HEK293T (cell line): Measurements from ENCODE around the gene URGCP.

Experiments
- BHLHE40 ChIP-seq: fragments of 450-650 bp; IDR thresholded peaks from 2 replicates; pipeline ENCODE4 v1.6.1; 2016; ENCODE audit warnings: mild to moderate bottlenecking, moderate library complexity, borderline replicate concordance
- CTBP1 ChIP-seq: fragments of 450-650 bp; IDR thresholded peaks from 2 replicates; pipeline ENCODE4 v1.6.1; 2016; ENCODE audit warnings: borderline replicate concordance
- ELF4 ChIP-seq: fragments of 450-650 bp; IDR thresholded peaks from 2 replicates; pipeline ENCODE4 v1.6.1; 2017; ENCODE audit warnings: antibody characterized with exemption
- FOXA1 ChIP-seq: fragments of 450-650 bp; IDR thresholded peaks from 2 replicates; pipeline ENCODE4 v1.6.1; 2016; ENCODE audit warnings: mild to moderate bottlenecking
- FOXK2 ChIP-seq: fragments of 450-650 bp; IDR thresholded peaks from 2 replicates; pipeline ENCODE4 v1.6.1; 2016; ENCODE audit warnings: mild to moderate bottlenecking
- FOXM1 ChIP-seq: fragments of 450-650 bp; IDR thresholded peaks from 2 replicates; pipeline ENCODE4 v1.6.1; 2017; ENCODE audit warnings: mild to moderate bottlenecking, borderline replicate concordance
- HDGF ChIP-seq: fragments of 450-650 bp; IDR thresholded peaks from 2 replicates; pipeline ENCODE4 v1.6.1; 2017; ENCODE audit warnings: antibody characterized with exemption, borderline replicate concordance
- L3MBTL2 ChIP-seq: fragments of 450-650 bp; conservative IDR thresholded peaks from 2 replicates; pipeline ENCODE4 v1.6.1; 2016; ENCODE audit warnings: mild to moderate bottlenecking
- LEF1 ChIP-seq: fragments of 450-650 bp; IDR thresholded peaks from 2 replicates; pipeline ENCODE4 v1.6.1; 2017; ENCODE audit warnings: mild to moderate bottlenecking, borderline replicate concordance
- SP1 ChIP-seq: fragments of 450-650 bp; IDR thresholded peaks from 2 replicates; pipeline ENCODE4 v1.6.1; 2017
- SUZ12 ChIP-seq: fragments of 450-650 bp; IDR thresholded peaks from 2 replicates; pipeline ENCODE4 v1.6.1; 2016; ENCODE audit warnings: mild to moderate bottlenecking
- ZNF384 ChIP-seq: fragments of 450-650 bp; IDR thresholded peaks from 2 replicates; pipeline ENCODE4 v1.6.1; 2016
- TF ChIP-seq, protein P1 (sequence below): fragments of 450-650 bp; IDR thresholded peaks from 2 replicates; pipeline ENCODE4 v1.6.1; 2016

DNA sequence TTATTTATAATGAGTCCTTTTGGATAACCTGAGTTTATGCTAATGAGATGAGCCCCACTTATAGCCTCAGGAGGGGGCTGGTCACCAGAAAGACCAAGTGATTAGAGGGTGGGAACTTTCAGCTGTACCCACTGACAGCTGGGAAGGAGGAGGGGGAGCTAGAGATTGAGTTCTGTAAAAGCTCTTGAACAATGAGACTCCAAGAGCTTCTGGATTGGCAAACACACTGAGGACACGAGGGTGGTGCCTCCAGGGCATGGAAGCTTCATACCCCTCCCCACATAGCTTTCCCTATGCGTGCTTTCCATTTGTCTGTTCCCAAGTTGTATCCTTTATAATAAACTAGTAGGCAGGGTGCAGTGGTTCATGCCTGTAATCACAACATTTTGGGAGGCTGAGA, 57.3 kb downstream of the URGCP start:
- TF ChIP-seq CTBP1: no peak
- no peak for TF ChIP-seq FOXM1
- no peak for TF ChIP-seq SP1
- TF ChIP-seq, protein P1, sequence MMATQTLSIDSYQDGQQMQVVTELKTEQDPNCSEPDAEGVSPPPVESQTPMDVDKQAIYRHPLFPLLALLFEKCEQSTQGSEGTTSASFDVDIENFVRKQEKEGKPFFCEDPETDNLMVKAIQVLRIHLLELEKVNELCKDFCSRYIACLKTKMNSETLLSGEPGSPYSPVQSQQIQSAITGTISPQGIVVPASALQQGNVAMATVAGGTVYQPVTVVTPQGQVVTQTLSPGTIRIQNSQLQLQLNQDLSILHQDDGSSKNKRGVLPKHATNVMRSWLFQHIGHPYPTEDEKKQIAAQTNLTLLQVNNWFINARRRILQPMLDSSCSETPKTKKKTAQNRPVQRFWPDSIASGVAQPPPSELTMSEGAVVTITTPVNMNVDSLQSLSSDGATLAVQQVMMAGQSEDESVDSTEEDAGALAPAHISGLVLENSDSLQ: no peak
- TF ChIP-seq ELF4: no peak
- no peak for TF ChIP-seq LEF1
- no peak for TF ChIP-seq SUZ12
- no peak for TF ChIP-seq HDGF
- no peak for TF ChIP-seq FOXK2
- TF ChIP-seq FOXA1: no peak
- TF ChIP-seq L3MBTL2: no peak
- TF ChIP-seq ZNF384: no peak
- TF ChIP-seq BHLHE40: no peak
